ENCODE measurements around the gene CHMP4A. TPM values are rescaled to one million over a fixed set of nuclear protein-coding genes. Genes with fewer than 3 reads are reported as not detected.
"Not testable (repeated sequence)": the region's sequence is repeated elsewhere in the genome, so short reads cannot be mapped to it uniquely, and the experiment has no call there.

Gene CHMP4A
- total RNA-seq, 1 experiment from 2014 or later: 44.4 TPM

- no peak for DNase-seq (ENCODE audit: low read depth)
These were observed 18.2 kb upstream of the CHMP4A start for GRCh38 chr14:24231263-24232120.

- DNase-seq (ENCODE audit: low read depth): no peak
These were observed 15.6 kb upstream of the CHMP4A start for GRCh38 chr14:24228902-24229301.

- DNase-seq (ENCODE audit: low read depth): no peak
These were observed 13.2 kb upstream of the CHMP4A start for GRCh38 chr14:24226473-24226872.

GRCh38 chr14:24224618-24225071 lies 11.4 kb upstream of the CHMP4A start:
- peak; percentile 89 for DNase-seq (ENCODE audit: low read depth)

- not testable (repeated sequence) for DNase-seq (ENCODE audit: low read depth)
These were observed 9.7 kb upstream of the CHMP4A start for GRCh38 chr14:24222987-24223386.

- DNase-seq (ENCODE audit: low read depth): no peak
These were observed 6.2 kb upstream of the CHMP4A start for GRCh38 chr14:24219521-24219920.

GRCh38 chr14:24219080-24219479 lies 5.8 kb upstream of the CHMP4A start:
- no peak for DNase-seq (ENCODE audit: low read depth)

- DNase-seq (ENCODE audit: low read depth): not testable (repeated sequence)
These were observed 3.6 kb upstream of the CHMP4A start for GRCh38 chr14:24216876-24217275.

- DNase-seq (ENCODE audit: low read depth): no peak
These were observed 3.0 kb upstream of the CHMP4A start for GRCh38 chr14:24216345-24216699.

GRCh38 chr14:24215495-24216344 lies 2.4 kb upstream of the CHMP4A start, which contains the start of gene MDP1:
Gene MDP1 (minus strand): TSS chr14:24216066. CDS start chr14:24215955, 111 bp downstream.
- peak; percentile 90 for DNase-seq (ENCODE audit: low read depth)

GRCh38 chr14:24213866-24214662 lies 776 bp upstream of the CHMP4A start:
- DNase-seq (ENCODE audit: low read depth): no peak

- no peak for DNase-seq (ENCODE audit: low read depth)
These were observed 2.0 kb downstream of the CHMP4A start for GRCh38 chr14:24211311-24211710.

- DNase-seq (ENCODE audit: low read depth): no peak
These were observed 5.7 kb downstream of the CHMP4A start for GRCh38 chr14:24207625-24208024.

GRCh38 chr14:24207104-24207551 lies 6.2 kb downstream of the CHMP4A start:
- DNase-seq (ENCODE audit: low read depth): no peak

GRCh38 chr14:24206260-24207103 lies 6.8 kb downstream of the CHMP4A start:
- no peak for DNase-seq (ENCODE audit: low read depth)

GRCh38 chr14:24204163-24205146 lies 8.8 kb downstream of the CHMP4A start:
- no peak for DNase-seq (ENCODE audit: low read depth)

GRCh38 chr14:24203249-24203886 lies 9.9 kb downstream of the CHMP4A start:
- not testable (repeated sequence) for DNase-seq (ENCODE audit: low read depth)

- not testable (repeated sequence) for DNase-seq (ENCODE audit: low read depth)
These were observed 10.8 kb downstream of the CHMP4A start for GRCh38 chr14:24202538-24202937.

Measured in HT1080 (cell line).